Activated T-cell treated with anti-CD3 and anti-CD28 coated beads for 24 hours (primary cell): ENCODE measurements around the gene CX3CL1.

Experiments
- DNase-seq: peaks from one replicate; pipeline ENCODE4 v3.0.0-alpha.2; 2020; ENCODE audit warnings: low read depth

The CX3CL1 gene

GRCh38 chr16:57405097-57405496 lies 32.8 kb downstream of the CX3CL1 start:
- no peak for DNase-seq

DNA sequence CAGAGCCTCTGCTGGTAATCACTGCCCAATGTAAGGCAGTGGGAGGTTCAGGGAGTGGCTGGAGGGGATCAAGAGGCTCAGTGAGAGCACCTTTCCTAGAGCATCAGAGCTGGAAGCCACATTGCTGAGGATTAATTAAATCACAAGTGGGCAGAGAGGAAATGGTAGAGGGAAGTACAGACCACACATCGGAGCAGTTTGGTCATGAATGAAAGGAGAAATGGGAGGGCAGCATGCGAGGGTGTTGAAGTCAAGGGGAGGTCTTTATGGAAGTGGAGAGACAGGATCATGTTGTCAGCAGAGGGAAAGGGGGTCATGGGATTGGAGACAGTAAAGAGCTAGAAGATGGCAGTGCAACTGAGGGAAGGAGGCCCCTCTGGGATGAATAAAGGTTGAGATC lies 34.6 kb downstream of the CX3CL1 start:
- DNase-seq: no peak

DNA sequence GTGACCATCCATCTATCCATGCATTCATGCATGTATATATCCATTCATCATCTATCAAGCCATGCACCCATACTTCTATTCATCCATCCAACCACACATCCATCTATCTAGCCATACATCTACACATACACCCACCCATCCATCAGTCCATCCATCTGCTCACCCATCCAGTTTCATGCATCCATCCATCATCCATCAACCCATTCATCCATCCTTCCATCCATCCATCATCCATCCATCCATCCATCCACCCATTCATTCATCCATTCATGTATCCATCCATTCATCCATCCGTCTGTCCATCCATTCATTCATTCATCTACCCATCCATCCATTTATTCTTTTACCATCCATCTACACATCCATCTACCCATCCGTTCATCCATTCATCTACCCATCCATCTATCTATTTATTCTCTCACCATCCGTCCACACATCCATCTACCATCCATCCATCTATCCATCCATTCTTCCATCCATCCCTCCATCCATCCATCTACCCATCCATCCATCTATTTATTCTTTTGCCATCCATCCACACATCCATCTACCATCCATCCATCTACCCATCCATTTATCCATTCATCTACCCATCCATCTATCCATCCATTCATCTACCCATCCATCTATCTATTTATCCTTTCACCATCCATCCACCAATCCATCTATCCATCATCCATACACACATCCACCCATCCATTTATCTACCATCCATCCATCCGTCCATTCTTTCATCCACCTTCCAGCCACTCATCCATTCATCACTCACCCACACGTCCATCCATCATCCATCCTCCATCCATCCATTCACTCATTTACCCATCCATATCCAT lies 35.4 kb downstream of the CX3CL1 start:
- DNase-seq: no peak

DNA sequence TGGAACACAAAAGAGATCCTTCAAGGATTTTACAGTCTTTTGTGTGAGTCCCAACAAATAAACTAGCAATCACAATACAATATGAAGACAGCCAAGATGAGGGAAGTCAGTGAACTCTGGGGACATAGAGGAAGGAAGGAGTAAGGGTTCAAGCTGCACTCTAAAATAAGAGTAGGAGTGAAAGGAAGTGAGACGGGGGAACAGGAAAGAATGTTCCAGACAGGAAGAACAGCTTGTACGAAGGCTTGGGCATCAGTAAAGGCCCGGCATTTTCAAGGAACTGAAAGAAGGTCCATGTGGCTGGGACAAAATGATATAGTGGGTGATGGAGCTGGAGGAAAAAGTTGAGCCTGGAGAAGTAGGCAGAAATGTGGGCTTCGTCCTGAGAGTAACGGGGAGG lies 36.8 kb downstream of the CX3CL1 start:
- no peak for DNase-seq

GRCh38 chr16:57409870-57410587 lies 37.7 kb downstream of the CX3CL1 start:
- DNase-seq: no peak

DNA sequence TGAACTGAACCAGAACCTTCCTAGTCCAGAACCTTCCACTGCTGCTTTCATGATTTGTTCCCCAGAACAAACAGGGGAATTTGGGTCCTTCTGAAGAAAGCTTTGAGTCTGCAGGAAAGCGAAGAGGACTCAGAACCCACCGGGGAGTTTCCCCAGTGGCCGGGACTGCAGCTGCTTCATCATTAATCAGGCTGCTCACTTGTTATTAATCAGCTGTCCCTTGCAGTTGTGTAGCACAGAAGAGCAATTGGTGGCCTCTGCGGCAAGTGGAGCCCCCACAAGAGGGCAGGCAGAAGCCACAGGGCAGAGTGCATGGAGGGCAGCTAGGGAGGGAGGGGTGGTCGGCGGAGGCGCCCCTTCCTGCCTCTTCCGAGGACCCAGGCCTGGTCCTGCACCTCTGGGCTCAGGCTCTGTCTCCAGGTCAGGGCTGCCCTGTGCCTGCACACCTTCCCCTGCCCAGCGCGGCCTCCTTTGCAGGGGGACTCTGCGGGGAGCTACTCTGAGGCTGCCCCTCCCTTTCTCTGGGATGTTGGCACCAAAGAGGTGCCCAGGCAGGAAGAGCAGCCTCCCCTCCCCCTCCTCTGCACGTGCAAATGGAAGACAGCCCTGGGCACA lies 39.2 kb downstream of the CX3CL1 start:
- no peak for DNase-seq

DNA sequence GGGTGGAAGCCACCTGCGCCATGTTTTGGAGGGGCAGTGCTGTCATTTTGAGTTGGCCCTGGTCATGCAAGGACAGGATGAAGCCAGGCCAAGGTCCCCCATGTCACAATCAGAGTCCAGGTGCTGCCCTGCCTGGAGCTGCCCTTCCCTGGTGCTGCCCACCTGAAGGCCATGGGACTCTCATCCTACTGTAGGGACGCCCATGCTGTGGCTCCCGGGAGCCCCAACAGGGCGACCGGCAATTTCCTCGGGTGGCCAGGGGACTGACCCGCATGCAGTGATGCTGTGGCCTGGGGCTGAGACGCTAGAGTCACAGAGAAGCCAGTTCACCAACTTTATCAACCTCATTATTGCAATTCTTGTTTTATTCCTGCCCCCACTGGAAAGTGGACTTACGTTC lies 40.3 kb downstream of the CX3CL1 start:
- DNase-seq: no peak

- no peak for DNase-seq
Observed at GRCh38 chr16:57413301-57413730, 41.0 kb downstream of the CX3CL1 start.

DNA sequence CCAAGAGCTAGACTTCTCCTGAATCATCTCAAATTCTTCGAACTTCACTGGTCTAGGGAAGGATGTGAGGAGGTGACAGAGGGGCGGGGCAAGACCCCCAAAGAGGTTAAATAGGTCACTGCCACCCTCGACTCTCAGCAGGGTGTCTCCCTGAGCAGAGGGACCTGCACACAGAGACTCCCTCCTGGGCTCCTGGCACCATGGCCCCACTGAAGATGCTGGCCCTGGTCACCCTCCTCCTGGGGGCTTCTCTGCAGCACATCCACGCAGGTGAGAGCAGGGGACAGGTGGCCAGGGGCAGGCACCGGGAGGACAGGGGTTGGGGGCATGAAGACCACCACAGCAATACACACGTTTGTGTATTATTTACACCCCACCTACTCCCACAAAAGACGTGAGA lies 41.4 kb downstream of the CX3CL1 start:
- no peak for DNase-seq

- no peak for DNase-seq
Observed at GRCh38 chr16:57416084-57416483, 43.8 kb downstream of the CX3CL1 start.

DNA sequence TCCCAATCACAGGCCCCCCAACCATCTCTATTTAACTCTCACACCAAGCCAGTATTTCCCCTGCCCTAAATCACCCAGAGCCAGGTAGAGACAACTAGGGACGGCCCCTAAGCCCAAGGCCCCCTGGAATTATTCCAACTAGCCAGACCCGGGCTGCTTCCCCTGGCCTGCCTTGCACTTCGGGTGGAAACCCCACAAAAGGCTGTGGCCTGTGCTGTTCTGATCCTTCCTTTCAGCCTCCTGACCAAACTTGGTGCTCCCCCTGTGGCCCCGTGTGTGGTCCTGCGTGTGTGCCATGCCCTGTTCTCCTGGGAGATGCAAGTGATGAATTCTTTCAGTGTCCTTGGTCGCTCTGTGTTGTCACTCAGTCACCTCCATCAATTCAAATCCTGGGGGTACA lies 47.2 kb downstream of the CX3CL1 start:
- no peak for DNase-seq

- DNase-seq: no peak
Observed at GRCh38 chr16:57422026-57422944, 50.0 kb downstream of the CX3CL1 start.

DNA sequence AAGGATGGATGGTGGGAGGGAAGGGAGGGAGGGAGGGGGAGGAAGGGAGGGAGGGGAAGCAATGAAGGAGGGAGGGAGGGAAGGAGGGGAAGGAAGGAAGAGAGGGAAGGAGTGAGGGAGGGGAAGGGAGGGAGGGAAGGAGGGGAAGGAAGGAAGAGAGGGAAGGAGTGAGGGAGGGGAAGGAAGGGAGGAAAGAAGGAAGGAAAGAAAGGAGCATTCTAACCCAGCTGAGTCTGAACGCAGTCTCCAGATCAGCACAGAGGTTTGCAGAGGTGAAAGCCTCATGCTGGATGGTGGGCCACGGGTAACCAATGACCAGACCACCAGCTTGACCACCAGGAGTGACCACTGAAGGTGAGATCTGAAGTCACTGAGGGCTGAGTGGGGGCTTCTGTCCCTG lies 50.9 kb downstream of the CX3CL1 start:
- no peak for DNase-seq

GRCh38 chr16:57424583-57424982 lies 52.3 kb downstream of the CX3CL1 start:
- DNase-seq: no peak

DNA sequence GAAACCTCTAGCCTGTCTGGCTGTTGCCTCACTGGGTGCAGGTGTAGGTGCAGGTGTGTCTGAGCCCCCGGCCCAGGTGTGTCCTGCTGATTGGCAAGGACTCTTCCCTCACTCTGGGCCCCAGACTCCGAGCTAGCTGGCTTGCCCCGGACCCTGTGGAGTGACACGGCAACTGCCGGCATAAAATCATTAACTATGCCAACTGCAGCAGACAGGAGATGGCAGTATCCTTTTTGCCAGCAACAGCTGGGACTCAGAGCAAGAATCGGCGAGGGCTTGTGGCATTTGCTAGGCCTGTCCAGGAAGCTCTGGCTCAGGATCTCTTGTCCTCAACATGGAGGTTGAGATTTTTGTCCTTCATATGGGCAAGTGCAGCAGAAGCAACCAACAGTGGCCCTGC lies 54.1 kb downstream of the CX3CL1 start:
- no peak for DNase-seq

DNA sequence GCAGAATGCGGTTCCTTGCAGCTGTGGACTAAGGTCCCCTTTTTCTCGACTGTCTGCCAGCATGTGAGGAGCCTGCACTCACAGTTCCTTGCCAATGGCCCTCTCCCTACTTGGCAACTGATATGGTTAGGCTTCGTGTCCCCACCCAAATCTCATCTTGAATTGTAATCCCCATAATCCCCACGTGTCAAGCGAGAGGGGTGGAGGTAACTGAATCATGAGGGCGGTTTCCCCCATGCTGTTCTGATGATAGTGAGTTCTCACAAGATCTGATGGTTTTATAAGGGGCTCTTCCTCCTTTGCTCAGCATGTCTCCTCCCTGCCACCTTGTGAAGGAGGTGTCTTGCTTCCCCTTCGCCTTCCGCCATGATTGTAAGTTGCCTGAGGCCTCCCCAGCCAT lies 55.0 kb downstream of the CX3CL1 start:
- no peak for DNase-seq

DNA sequence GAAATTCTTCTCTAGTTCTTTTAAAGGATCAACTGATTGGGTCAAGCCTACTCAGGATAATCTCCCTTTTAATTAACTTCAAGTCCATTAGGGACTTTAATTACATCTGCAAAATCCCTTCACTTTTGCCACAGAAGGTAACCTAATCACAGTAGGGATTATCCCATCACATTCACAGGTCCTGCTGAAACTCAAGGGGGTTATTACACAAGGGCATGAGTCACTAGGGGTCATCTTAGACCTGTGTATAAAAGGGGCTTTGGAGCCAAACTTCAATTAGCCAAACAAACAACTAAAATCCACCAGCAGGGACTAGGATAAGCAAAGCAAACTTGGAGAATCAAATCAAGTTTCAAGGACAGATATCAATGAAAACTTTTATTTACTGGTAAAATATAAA lies 55.5 kb downstream of the CX3CL1 start:
- DNase-seq: no peak

GRCh38 chr16:57430955-57431354 lies 58.7 kb downstream of the CX3CL1 start:
- DNase-seq: no peak

GRCh38 chr16:57432505-57432904 lies 60.2 kb downstream of the CX3CL1 start:
- DNase-seq: no peak

- no peak for DNase-seq
Observed at GRCh38 chr16:57432989-57433388, 60.7 kb downstream of the CX3CL1 start.

- no peak for DNase-seq
Observed at GRCh38 chr16:57434003-57434402, 61.7 kb downstream of the CX3CL1 start.
